HAP-1 (cell line): Measurements from ENCODE around the gene FBXO8.
"Not testable (repeated sequence)": the region's sequence is repeated elsewhere in the genome, so short reads cannot be mapped to it uniquely, and the experiment has no call there.

ENCODE experiments used
- DNase-seq, 2 experiments: peaks; one replicate each; pipeline ENCODE4 v3.0.0-alpha.2; 2016 to 2020; ENCODE audit warnings: low spot score in 2 of 2
- H3K27me3 ChIP-seq: fragments of 250-450 bp; sonication (Bioruptor Pico); 2 replicates; pipeline ENCODE4 v1.5.1; 2020; ENCODE audit warnings: low read depth, mild to moderate bottlenecking, moderate library complexity
- H3K36me3 ChIP-seq: fragments of 250-450 bp; sonication (Bioruptor Pico); replicated peaks from 2 replicates; pipeline ENCODE4 v1.5.1; 2020; ENCODE audit warnings: mild to moderate bottlenecking
- H3K4me1 ChIP-seq: fragments of 250-450 bp; sonication (Bioruptor Pico); 2 replicates; pipeline ENCODE4 v1.5.1; 2020; ENCODE audit warnings: mild to moderate bottlenecking
- H3K4me3 ChIP-seq: fragments of 250-450 bp; sonication (Bioruptor Pico); 2 replicates; pipeline ENCODE4 v1.5.1; 2020; ENCODE audit warnings: mild to moderate bottlenecking, moderate library complexity
- H3K9me3 ChIP-seq: fragments of 250-450 bp; sonication (Bioruptor Pico); 2 replicates; pipeline ENCODE4 v1.5.1; 2020; ENCODE audit warnings: mild to moderate bottlenecking, moderate library complexity
- in situ Hi-C: fragments of 300-500 bp; cut with MboI; formaldehyde crosslinking; loops from 3 replicates; pipeline ENCODE4 v1.14.3; 2020; ENCODE audit warnings: low sequenced_read_pairs, inconsistent platforms, mixed read lengths

FBXO8 gene

GRCh38 chr4:174275101-174275500, 8.4 kb downstream of the FBXO8 start:
- Histone ChIP-seq H3K4me1 (peaks cover 8% of the 10 kb centered on the region), H3K4me3 (no peak overlapping the region), H3K9me3 (no peaks in the 10 kb centered on the region), H3K27me3 (no peaks in the 10 kb centered on the region), H3K36me3 (no peaks in the 10 kb centered on the region)
- in situ Hi-C loops: no loop called here
- no peak for DNase-seq

DNA sequence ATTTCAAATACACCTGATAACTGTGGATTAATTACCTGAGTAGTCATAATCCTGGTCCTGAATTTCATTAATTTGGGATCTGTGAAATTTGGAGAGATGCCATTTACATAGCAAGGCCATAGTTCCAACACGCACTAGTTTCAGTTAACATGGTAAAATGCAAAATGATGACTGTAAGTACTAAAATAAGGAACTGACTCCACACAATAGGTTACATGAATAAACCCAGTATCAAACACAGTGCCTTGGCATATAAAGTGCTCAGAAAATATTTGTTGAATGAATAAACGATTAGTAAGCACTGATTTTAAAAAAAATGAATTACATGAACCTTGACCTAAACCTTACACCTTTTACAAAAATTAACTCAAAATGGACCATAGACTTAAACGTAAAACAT, 9.0 kb downstream of the FBXO8 start:
- Histone ChIP-seq H3K9me3 (no peaks in the 10 kb centered on the region), H3K4me3 (no peak overlapping the region), H3K27me3 (no peaks in the 10 kb centered on the region), H3K36me3 (no peaks in the 10 kb centered on the region), H3K4me1 (peaks cover 8% of the 10 kb centered on the region)
- DNase-seq: no peak
- in situ Hi-C loops: no loop called here

DNA sequence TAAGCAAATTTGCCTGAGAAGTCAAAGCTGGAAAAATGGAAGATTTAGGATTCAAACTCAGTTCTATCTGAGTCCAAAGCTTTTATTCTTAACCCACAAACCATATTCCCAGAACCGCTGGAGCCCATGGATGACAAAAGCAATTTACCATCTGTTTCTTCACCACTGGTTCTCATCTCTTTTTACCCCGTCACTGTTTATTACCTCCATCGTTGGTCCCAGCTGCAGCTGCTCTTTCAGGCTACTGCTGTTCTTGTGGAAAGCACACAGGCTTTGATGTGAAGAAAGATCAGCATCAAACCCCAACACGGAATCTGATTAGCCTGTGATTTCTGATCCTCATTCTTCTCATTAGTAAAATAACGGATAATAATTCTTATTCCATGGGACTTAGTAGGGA, 9.5 kb downstream of the FBXO8 start:
- no peaks in the 10 kb centered on the region for H3K27me3 ChIP-seq
- H3K9me3 ChIP-seq: no peaks in the 10 kb centered on the region
- H3K36me3 ChIP-seq: no peaks in the 10 kb centered on the region
- no peak overlapping the region for H3K4me3 ChIP-seq
- H3K4me1 ChIP-seq: peaks cover 8% of the 10 kb centered on the region
- in situ Hi-C loops: no loop called here
- DNase-seq: no peak

- in situ Hi-C loops: no loop called here
- Histone ChIP-seq H3K36me3 (no peaks in the 10 kb centered on the region), H3K9me3 (no peaks in the 10 kb centered on the region), H3K4me3 (no peak overlapping the region), H3K27me3 (no peaks in the 10 kb centered on the region), H3K4me1 (peaks cover 27% of the 10 kb centered on the region)
- DNase-seq: no peak
Measured at GRCh38 chr4:174266416-174266815, 17.1 kb downstream of the FBXO8 start.

DNA sequence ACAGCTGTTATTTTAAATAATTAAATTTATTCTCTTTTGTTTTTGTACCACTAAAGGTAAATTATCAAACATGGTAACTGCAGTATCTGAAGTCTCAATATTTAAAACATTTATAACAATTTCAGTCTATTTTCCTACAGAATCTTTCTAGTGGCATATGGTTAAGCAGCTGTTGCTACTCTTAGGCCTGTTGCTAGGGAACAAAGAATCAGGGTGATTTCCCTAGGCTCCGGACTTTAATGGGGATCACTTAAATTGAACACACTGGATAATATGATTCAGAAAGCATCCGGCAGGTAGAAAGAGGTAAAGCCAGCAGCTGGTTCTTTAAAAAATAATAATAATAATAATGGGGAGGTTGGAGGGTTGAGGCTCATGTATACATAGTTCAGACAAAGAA, 17.6 kb downstream of the FBXO8 start:
- Histone ChIP-seq H3K36me3 (no peaks in the 10 kb centered on the region), H3K4me1 (peaks cover 27% of the 10 kb centered on the region), H3K27me3 (no peaks in the 10 kb centered on the region), H3K9me3 (no peaks in the 10 kb centered on the region), H3K4me3 (no peak overlapping the region)
- in situ Hi-C loops: no loop called here
- DNase-seq: no peak

- Histone ChIP-seq H3K4me1 (peaks cover 34% of the 10 kb centered on the region), H3K4me3 (no peak overlapping the region), H3K9me3 (no peaks in the 10 kb centered on the region), H3K27me3 (no peaks in the 10 kb centered on the region), H3K36me3 (no peaks in the 10 kb centered on the region)
- no peak for DNase-seq
- in situ Hi-C loops: no loop called here
Measured at GRCh38 chr4:174263445-174263736, 20.1 kb downstream of the FBXO8 start.

DNA sequence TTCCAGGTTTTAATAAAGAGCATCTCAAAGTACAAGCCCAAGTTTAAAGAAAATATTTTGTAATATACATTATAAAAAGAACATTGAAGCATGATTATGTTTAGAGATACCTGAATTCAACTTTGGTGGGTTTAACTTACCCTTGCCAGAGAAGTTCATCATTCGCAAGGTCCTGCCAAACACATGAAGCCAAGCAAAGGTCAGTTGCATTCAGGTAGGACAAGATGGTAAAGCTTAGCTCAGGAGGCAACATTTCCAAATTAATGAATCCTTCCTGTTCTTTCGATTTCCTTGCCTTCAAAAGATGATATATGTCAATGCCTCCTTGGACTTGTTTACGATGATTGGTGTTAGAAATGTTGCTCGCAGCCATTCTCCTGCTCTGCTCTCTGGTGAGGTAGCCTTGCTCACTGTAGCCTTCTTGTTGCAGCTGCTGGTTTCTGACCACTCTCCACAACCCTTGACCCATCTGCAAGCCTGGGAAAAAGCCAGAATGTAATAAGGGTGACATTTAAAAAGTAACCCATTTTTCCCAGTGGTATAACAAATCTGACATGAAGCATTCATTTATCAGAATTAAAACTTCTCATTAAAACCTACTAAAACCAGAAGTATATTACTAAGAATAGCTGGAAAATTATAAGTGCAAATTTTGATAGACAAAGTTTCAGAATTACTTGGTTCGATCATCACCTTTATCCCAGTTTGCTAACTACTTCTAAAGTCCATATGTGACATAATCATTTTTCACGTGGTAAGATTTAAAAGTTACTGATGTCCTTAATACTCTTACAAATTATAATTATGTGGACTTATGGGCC, 20.6 kb downstream of the FBXO8 start:
- Histone ChIP-seq H3K4me1 (peaks cover 29% of the 10 kb centered on the region), H3K4me3 (no peak overlapping the region), H3K36me3 (no peaks in the 10 kb centered on the region), H3K9me3 (no peaks in the 10 kb centered on the region), H3K27me3 (no peaks in the 10 kb centered on the region)
- DNase-seq: no peak
- in situ Hi-C loops: no loop called here

DNA sequence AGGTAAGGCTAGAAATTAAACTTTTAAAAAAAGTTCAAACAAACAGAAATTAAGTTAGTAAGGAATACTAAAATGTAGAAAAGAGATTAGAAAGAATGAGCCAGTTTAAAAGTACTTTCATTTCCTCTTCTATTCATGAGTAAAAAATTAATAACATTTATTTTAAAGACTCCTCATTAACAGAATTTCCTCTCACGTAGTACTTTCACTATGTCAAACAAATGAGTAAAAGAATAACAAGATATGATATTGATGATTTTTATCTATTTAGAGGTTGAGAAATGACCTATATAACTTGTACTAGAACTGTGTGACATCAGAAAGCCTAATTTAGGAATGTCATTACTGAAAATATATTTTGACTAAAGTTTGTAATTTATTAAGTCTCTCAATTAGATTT, 22.0 kb downstream of the FBXO8 start:
- H3K36me3 ChIP-seq, H3K27me3 ChIP-seq, H3K9me3 ChIP-seq, in situ Hi-C loops, DNase-seq, H3K4me3 ChIP-seq: not testable (repeated sequence)
- peaks cover 24% of the 10 kb centered on the region for H3K4me1 ChIP-seq

- no peak overlapping the region for H3K4me3 ChIP-seq
- peaks cover 16% of the 10 kb centered on the region for H3K4me1 ChIP-seq
Measured at GRCh38 chr4:174260099-174260498, 23.4 kb downstream of the FBXO8 start.

GRCh38 chr4:174259580-174259979, 23.9 kb downstream of the FBXO8 start:
- Histone ChIP-seq H3K27me3 (no peaks in the 10 kb centered on the region), H3K9me3 (no peaks in the 10 kb centered on the region), H3K4me3 (no peak overlapping the region), H3K36me3 (no peaks in the 10 kb centered on the region), H3K4me1 (peaks cover 11% of the 10 kb centered on the region)
- DNase-seq: no peak
- in situ Hi-C loops: no loop called here

More at GRCh38 chr4:174260099-174260498, 23.4 kb downstream of the FBXO8 start:
- no peaks in the 10 kb centered on the region for H3K27me3 ChIP-seq
- DNase-seq: no peak
- no peaks in the 10 kb centered on the region for H3K9me3 ChIP-seq
- no peaks in the 10 kb centered on the region for H3K36me3 ChIP-seq
- in situ Hi-C loops: no loop called here

- DNase-seq: no peak
Measured at GRCh38 chr4:174256277-174256713, 27.2 kb downstream of the FBXO8 start.

DNA sequence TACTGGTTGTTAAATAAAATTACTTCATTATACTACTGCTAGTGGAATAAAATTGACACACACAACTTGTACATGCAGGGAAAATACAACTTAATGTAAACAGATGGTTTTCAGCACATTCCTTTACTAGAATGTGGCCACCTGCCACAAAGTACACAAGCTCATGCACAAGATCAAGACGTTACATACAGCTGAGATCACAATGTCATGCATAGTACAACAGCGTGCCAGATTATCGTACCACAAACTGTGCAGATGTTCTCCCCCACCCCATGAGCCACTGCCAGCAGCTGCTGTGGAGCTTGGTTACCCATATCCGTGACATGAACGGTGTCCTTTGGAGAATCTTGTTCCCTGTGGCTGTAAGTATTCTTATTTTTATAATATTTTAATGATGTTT, 27.7 kb downstream of the FBXO8 start:
- no peak for DNase-seq
- in situ Hi-C loops: no loop called here
- peaks cover 7% of the 10 kb centered on the region for H3K4me1 ChIP-seq

More at GRCh38 chr4:174256277-174256713, 27.2 kb downstream of the FBXO8 start:
- H3K4me1 ChIP-seq: peaks cover 7% of the 10 kb centered on the region
- no peaks in the 10 kb centered on the region for H3K27me3 ChIP-seq
- in situ Hi-C loops: no loop called here
- no peaks in the 10 kb centered on the region for H3K36me3 ChIP-seq
- H3K4me3 ChIP-seq: no peak overlapping the region
- no peaks in the 10 kb centered on the region for H3K9me3 ChIP-seq

GRCh38 chr4:174255374-174255773, 28.1 kb downstream of the FBXO8 start:
- in situ Hi-C loops: no loop called here
- no peaks in the 10 kb centered on the region for H3K27me3 ChIP-seq
- no peaks in the 10 kb centered on the region for H3K36me3 ChIP-seq

More for the DNA sequence above, 27.7 kb downstream of the FBXO8 start:
- no peak overlapping the region for H3K4me3 ChIP-seq
- no peaks in the 10 kb centered on the region for H3K27me3 ChIP-seq
- no peaks in the 10 kb centered on the region for H3K36me3 ChIP-seq
- no peaks in the 10 kb centered on the region for H3K9me3 ChIP-seq

DNA sequence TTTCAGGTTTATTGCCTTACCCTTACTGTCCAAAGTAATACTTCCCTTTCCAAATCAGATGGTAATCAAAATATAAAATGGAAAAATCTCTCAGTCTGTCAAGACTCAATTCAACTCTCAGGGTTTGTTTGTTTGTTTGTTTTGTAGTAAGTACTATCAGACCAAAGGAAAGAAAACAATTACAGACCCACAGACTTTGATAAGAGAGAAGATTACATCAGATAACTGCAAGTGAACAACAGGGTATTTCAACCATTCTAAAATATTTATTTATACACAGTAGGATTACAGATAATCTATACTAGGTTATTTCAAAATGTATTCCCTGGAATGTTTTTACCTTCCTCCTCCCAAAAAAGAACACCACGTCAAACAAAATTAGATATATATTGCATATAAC, 28.9 kb downstream of the FBXO8 start:
- no peak for DNase-seq
- in situ Hi-C loops: no loop called here
- Histone ChIP-seq H3K27me3 (no peaks in the 10 kb centered on the region), H3K4me1 (no peaks in the 10 kb centered on the region), H3K9me3 (no peaks in the 10 kb centered on the region), H3K4me3 (no peak overlapping the region), H3K36me3 (no peaks in the 10 kb centered on the region)

More at GRCh38 chr4:174255374-174255773, 28.1 kb downstream of the FBXO8 start:
- Histone ChIP-seq H3K9me3 (no peaks in the 10 kb centered on the region), H3K4me3 (no peak overlapping the region), H3K4me1 (peaks cover 7% of the 10 kb centered on the region)
- no peak for DNase-seq

- no peak overlapping the region for H3K4me3 ChIP-seq
Measured at GRCh38 chr4:174252412-174252811, 31.1 kb downstream of the FBXO8 start.

More at GRCh38 chr4:174252412-174252811, 31.1 kb downstream of the FBXO8 start:
- H3K36me3 ChIP-seq: no peaks in the 10 kb centered on the region
- H3K27me3 ChIP-seq: no peaks in the 10 kb centered on the region
- DNase-seq: no peak
- in situ Hi-C loops: no loop called here
- no peaks in the 10 kb centered on the region for H3K9me3 ChIP-seq
- no peaks in the 10 kb centered on the region for H3K4me1 ChIP-seq
